ENCODE data around the gene PHAX. TPM values are rescaled to one million over a fixed set of nuclear protein-coding genes. Genes with fewer than 3 reads are reported as not detected.

Gene PHAX
- total RNA-seq, 6 donors from 2014 or later: 22.7 to 66.6 (median 30.8) TPM

- Histone ChIP-seq H3K36me3 (peaks cover 0 to 50% (median 10%) of the 10 kb centered on the region in 4 donors), H3K4me3 (no peak overlapping the region), H3K4me1 (no peaks in the 10 kb centered on the region), H3K27ac (no peak overlapping the region), H3K27me3 (no peaks in the 10 kb centered on the region), H3K9me3 (no peaks in the 10 kb centered on the region)
- DNase-seq (no peak), ATAC-seq (ENCODE audit: low FRiP score in 2 of 2) (no peak)
- TF ChIP-seq POLR2AphosphoS5 (IDR thresholded peaks at IDR 0.05) (no peak), EP300 (IDR thresholded peaks at IDR 0.05) (no peak), CTCF (IDR thresholded peaks at IDR 0.05) (no peak), POLR2A (IDR thresholded peaks at IDR 0.05) (no peak)
- WGBS, 2 donors: 91 to 100% methylated on average over 4 of the region's 4 CpGs
Measured at GRCh38 chr5:126568206-126568755, 32.5 kb upstream of the PHAX start.

DNA sequence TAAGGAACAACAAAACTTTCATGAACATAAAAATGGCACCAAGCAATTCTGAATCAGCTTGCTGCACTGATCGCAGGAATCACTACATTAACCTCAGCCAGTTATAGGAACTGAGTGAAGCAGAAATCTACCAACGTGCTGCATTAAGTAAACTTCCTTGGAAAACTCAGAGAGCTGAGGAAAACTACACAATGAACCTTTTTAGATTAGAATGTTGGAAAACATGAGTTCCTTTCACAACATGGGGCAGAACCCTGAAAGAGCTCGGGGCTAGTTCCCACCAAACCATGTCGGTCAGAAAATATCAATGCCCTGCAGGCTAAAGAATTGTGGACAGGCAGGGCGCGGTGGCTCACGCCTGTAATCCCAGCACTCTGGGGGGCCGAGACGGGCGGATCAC is 25.1 kb upstream of the PHAX start:
- no peak for TF ChIP-seq POLR2A (IDR thresholded peaks at IDR 0.05)
- TF ChIP-seq POLR2AphosphoS5 (IDR thresholded peaks at IDR 0.05): no peak
- no peak for TF ChIP-seq EP300 (IDR thresholded peaks at IDR 0.05)
- no peak for TF ChIP-seq CTCF (IDR thresholded peaks at IDR 0.05)
- no peaks in the 10 kb centered on the region for H3K4me1 ChIP-seq
- WGBS, 2 donors: 92% methylated on average over 10 of the region's 10 CpGs
- no peaks in the 10 kb centered on the region for H3K9me3 ChIP-seq
- ATAC-seq (ENCODE audit: low FRiP score in 2 of 2) (no peak), DNase-seq (no peak)
- no peak overlapping the region for H3K27ac ChIP-seq
- H3K36me3 ChIP-seq: peaks cover 6 to 56% (median 26%) of the 10 kb centered on the region in 4 donors
- no peaks in the 10 kb centered on the region for H3K27me3 ChIP-seq
- H3K4me3 ChIP-seq: no peak overlapping the region

DNA sequence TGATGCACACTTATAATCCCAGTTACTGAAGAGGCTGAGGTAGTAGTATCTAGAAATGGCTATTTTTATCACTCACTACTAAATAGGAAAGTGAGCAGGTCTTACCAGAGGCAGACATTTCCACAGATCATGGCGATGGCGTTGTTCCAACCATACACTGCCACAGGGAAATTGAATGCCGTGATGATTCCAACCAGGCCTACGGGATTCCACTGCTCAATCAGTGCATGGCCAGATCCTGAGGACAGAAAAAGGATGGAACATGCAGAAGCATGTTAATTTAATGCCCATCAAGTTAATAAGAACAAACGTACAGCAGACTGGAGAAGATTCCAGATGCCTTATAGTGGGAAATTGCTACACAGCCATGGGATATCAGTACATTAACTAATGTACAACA is 23.8 kb upstream of the PHAX start:
- DNase-seq (no peak), ATAC-seq (ENCODE audit: low FRiP score in 2 of 2) (no peak)
- Histone ChIP-seq H3K4me3 (no peak overlapping the region), H3K27ac (no peak overlapping the region), H3K9me3 (no peaks in the 10 kb centered on the region), H3K4me1 (no peaks in the 10 kb centered on the region), H3K36me3 (peaks cover 6 to 64% (median 31%) of the 10 kb centered on the region in 4 donors), H3K27me3 (no peaks in the 10 kb centered on the region)
- TF ChIP-seq POLR2AphosphoS5 (IDR thresholded peaks at IDR 0.05): no peak
- no peak for TF ChIP-seq EP300 (IDR thresholded peaks at IDR 0.05)
- no peak for TF ChIP-seq POLR2A (IDR thresholded peaks at IDR 0.05)
- TF ChIP-seq CTCF (IDR thresholded peaks at IDR 0.05): no peak
- 95 to 96% methylated on average over 5 of the region's 5 CpGs for WGBS, 2 donors

DNA sequence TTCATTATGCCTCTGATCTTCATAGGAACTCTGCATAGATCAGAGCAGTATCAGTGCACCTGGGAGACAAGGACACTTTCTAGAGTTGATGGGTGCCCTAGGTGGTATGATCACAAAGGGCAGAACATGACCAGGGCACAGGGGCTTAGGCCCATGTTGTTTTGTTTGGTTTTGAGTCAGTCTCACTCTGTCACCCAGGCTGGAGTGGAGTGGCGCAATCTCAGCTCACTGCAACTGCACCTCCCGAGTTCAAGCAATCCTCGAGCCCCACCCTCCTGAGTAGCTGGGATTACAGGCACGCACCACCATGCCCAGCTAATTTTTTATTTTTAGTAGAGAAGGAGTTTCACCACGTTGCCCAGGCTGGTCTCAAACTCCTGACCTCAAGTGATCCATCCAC is 23.3 kb upstream of the PHAX start:
- DNase-seq (no peak), ATAC-seq (ENCODE audit: low FRiP score in 2 of 2) (no peak)
- Histone ChIP-seq H3K4me1 (no peaks in the 10 kb centered on the region), H3K27ac (no peak overlapping the region), H3K9me3 (no peaks in the 10 kb centered on the region), H3K27me3 (no peaks in the 10 kb centered on the region), H3K36me3 (peaks cover 6 to 67% (median 31%) of the 10 kb centered on the region in 4 donors), H3K4me3 (no peak overlapping the region)
- 91% methylated on average over 5 of the region's 5 CpGs for WGBS, 2 donors
- TF ChIP-seq POLR2AphosphoS5 (IDR thresholded peaks at IDR 0.05) (no peak), EP300 (IDR thresholded peaks at IDR 0.05) (no peak), POLR2A (IDR thresholded peaks at IDR 0.05) (no peak)

DNA sequence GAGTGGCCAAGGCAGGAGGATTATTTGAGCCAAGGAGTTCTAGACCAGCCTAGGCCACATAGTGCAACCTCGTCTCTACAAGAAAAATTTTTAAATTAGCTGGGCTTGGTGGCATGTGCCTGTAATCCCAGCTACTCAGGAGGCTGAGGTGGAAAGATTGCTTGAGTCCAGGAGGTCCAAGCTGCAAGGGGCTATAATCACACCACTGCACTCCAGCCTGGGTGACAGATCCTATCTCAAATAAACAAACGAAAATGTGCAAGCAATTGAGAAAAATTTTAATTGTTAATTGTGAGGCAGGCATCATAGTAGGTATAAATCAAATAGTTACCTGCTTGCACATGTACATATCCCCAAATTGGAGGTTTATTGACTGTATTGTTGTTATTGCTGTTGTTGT is 21.0 kb upstream of the PHAX start:
- TF ChIP-seq POLR2AphosphoS5 (IDR thresholded peaks at IDR 0.05) (no peak), EP300 (IDR thresholded peaks at IDR 0.05) (no peak), CTCF (IDR thresholded peaks at IDR 0.05) (no peak), POLR2A (IDR thresholded peaks at IDR 0.05) (no peak)
- H3K27ac ChIP-seq: no peak overlapping the region
- peaks cover 6 to 83% (median 36%) of the 10 kb centered on the region in 4 donors for H3K36me3 ChIP-seq
- no peak for ATAC-seq (ENCODE audit: low FRiP score in 2 of 2)
- no peak overlapping the region for H3K4me3 ChIP-seq
- H3K27me3 ChIP-seq: no peaks in the 10 kb centered on the region
- H3K4me1 ChIP-seq: no peaks in the 10 kb centered on the region
- H3K9me3 ChIP-seq: no peaks in the 10 kb centered on the region
- no peak for DNase-seq
- 82 to 88% methylated on average over 2 of the region's 2 CpGs for WGBS, 2 donors
